K562 (cell line): ENCODE data around the gene OR6K6. TPM values are rescaled to one million over a fixed set of nuclear protein-coding genes. Genes with fewer than 3 reads are reported as not detected.

Experiments
- ATAC-seq: fragments of 200-7000 bp; cut with Tn5 transposase; 3 replicates; pipeline ENCODE4 v1.9.1; 2020; ENCODE audit warnings: moderate library complexity
- BruUV-seq: library from RNA; stranded (reverse); fragments of 400-500 nt; replicated peaks from 2 replicates; lab custom pipeline; 2021; lab: Mats Ljungman, UMichigan
- CTCF ChIA-PET: fragments of 300-600 bp; formaldehyde crosslinking; extraction: SDS; loops from one replicate; lab custom pipeline; 2021; ENCODE audit warnings: low intra/inter-chr PET ratio; lab: Yijun Ruan, JAX
- POLR2A ChIA-PET: fragments of 300-600, 350-650 bp; sonication (Branson Sonifier 250); formaldehyde crosslinking; extraction: SDS; loops from one replicate; lab custom pipeline; 2021; ENCODE audit warnings: antibody characterized with exemption, inconsistent platforms; lab: Yijun Ruan, JAX
- DNase-seq, 4 experiments: peaks; one replicate each; pipeline versions ENCODE4 v3.0.0 to v3.0.0-alpha.2; 2011 to 2018; ENCODE audit warnings: low spot score in 3 of 4, mixed read lengths in 3 of 4; ENCODE audit errors: extremely low read depth in 1 of 4
- FAIRE-seq: peaks from 2 replicates; lab custom pipeline; 2011; peaks lifted over from hg19 to GRCh38; lab: Jason Lieb, UNC
- H2AFZ ChIP-seq: 2 replicates; pipeline ENCODE4 v1.6.0; 2011; ENCODE audit warnings: low read depth, low read length, control low read depth, inconsistent platforms
- H3K27ac ChIP-seq: fragments of 200-600 bp; 3 replicates; pipeline ENCODE4 v1.8.0; 2011; ENCODE audit warnings: low read depth, mild to moderate bottlenecking, control low read depth, inconsistent platforms, low read length, moderate library complexity, mixed read lengths; ENCODE audit errors: extremely low read depth
- H3K27me3 ChIP-seq, 2 experiments: fragments of 300-600 bp in 1 of 2; 2 replicates in 1 of 2; 3 replicates in 1 of 2; pipeline versions ENCODE4 v1.6.0 to v1.8.0; 2011; ENCODE audit warnings: inconsistent platforms in 2 of 2, low read length in 2 of 2, mild to moderate bottlenecking in 1 of 2, mixed read lengths in 1 of 2, moderate library complexity in 1 of 2; ENCODE audit not compliant: control insufficient read depth in 2 of 2, insufficient read depth in 2 of 2
- H3K36me3 ChIP-seq: fragments of 300-600 bp; 3 replicates; pipeline ENCODE4 v1.8.0; 2011; ENCODE audit warnings: mild to moderate bottlenecking, low read length, inconsistent platforms; ENCODE audit not compliant: control insufficient read depth, insufficient read depth
- H3K4me1 ChIP-seq, 2 experiments: fragments of 200-600 bp in 1 of 2; replicated peaks in 1 of 2; 2 replicates in 1 of 2; 3 replicates in 1 of 2; pipeline versions ENCODE4 v1.5.1 to v1.8.0; 2011; ENCODE audit warnings: inconsistent platforms in 2 of 2, low read length in 2 of 2, mild to moderate bottlenecking in 1 of 2, mixed read lengths in 1 of 2, moderate library complexity in 1 of 2; ENCODE audit not compliant: control insufficient read depth in 2 of 2, insufficient read depth in 2 of 2
- H3K4me2 ChIP-seq: 2 replicates; pipeline ENCODE4 v1.6.1; 2011; ENCODE audit warnings: low read length, control low read depth, inconsistent platforms, mixed read lengths; ENCODE audit not compliant: insufficient read depth
- H3K4me3 ChIP-seq: fragments of 200-600 bp; sonication (generic), shearing (Covaris generic); 2 replicates; pipeline ENCODE4 v1.5.1; 2016; ENCODE audit warnings: control low read depth, inconsistent platforms
- H3K79me2 ChIP-seq: fragments of 200-600 bp; 3 replicates; pipeline ENCODE4 v1.8.0; 2011; ENCODE audit warnings: low read length, inconsistent platforms; ENCODE audit not compliant: control insufficient read depth, insufficient read depth
- H3K9ac ChIP-seq, 2 experiments: 2 replicates each; pipeline versions ENCODE4 v1.6.0 to v1.6.1; 2011; ENCODE audit warnings: low read depth in 2 of 2, low read length in 2 of 2, control low read depth in 1 of 2, inconsistent platforms in 1 of 2, mild to moderate bottlenecking in 1 of 2, mixed read lengths in 1 of 2; ENCODE audit not compliant: insufficient read depth in 1 of 2
- H3K9me1 ChIP-seq: one replicate; pipeline ENCODE4 v1.6.0; 2011; ENCODE audit warnings: inconsistent platforms, mild to moderate bottlenecking, low read length, moderate library complexity; ENCODE audit not compliant: control insufficient read depth, insufficient read depth
- H3K9me3 ChIP-seq: replicated peaks from 2 replicates; pipeline ENCODE4 v1.5.1; 2011; ENCODE audit warnings: low read depth, low read length, inconsistent platforms; ENCODE audit not compliant: control insufficient read depth, insufficient read depth
- H4K20me1 ChIP-seq: replicated peaks from 2 replicates; pipeline ENCODE4 v1.6.1; 2011; ENCODE audit warnings: low read length, inconsistent platforms, mixed read lengths; ENCODE audit not compliant: control insufficient read depth, insufficient read depth
- CBFA2T2 ChIP-seq: fragments of 450-650 bp; conservative IDR thresholded peaks from 2 replicates; pipeline ENCODE4 v1.6.1; 2017; ENCODE audit warnings: mild to moderate bottlenecking
- JUN ChIP-seq, 2 experiments: sonication (generic) in 1 of 2; formaldehyde crosslinking in 1 of 2; IDR thresholded peaks; 2 replicates each; pipeline versions ENCODE4 v1.6.1 to v1.8.0; 2012 to 2022; ENCODE audit warnings: borderline replicate concordance in 2 of 2, mild to moderate bottlenecking in 2 of 2, improper control_type of control experiment in 1 of 2, low read depth in 1 of 2, low read length in 1 of 2, missing genetic modification reagents in 1 of 2
- NFIC ChIP-seq: fragments of 450-650 bp; IDR thresholded peaks from 2 replicates; pipeline ENCODE4 v1.6.1; 2017; ENCODE audit warnings: mild to moderate bottlenecking, inconsistent platforms
- OTX1 ChIP-seq: fragments of 450-650 bp; formaldehyde crosslinking; IDR thresholded peaks from 2 replicates; pipeline ENCODE4 v1.4.0; 2022; ENCODE audit warnings: mild to moderate bottlenecking
- ZNF518B ChIP-seq: fragments of 250-450 bp; sonication (Bioruptor Pico); IDR thresholded peaks from 2 replicates; pipeline ENCODE4 v1.5.0; 2021; ENCODE audit warnings: mild to moderate bottlenecking, moderate library complexity
- WGBS: fragments of 100-300 bp; shearing (Covaris generic); methylation state at CpG from one replicate; pipeline ENCODE4 v1.1.6; 2016; ENCODE audit warnings: low coverage, mixed read lengths; ENCODE audit not compliant: insufficient coverage; ENCODE audit errors: missing lambda C conversion rate; 5-methylcytosine and 5-hydroxymethylcytosine counted together
- in situ Hi-C: fragments of 300-500 bp; cut with MboI; formaldehyde crosslinking; loops from 4 replicates; pipeline ENCODE4 v1.15.0; 2018; ENCODE audit warnings: inconsistent platforms, mixed read lengths
- intact Hi-C: fragments of 100-400 bp; cut with micrococcal nuclease; formaldehyde crosslinking; loops from 2 replicates; pipeline ENCODE4 v1.14.2; 2022
- polyA plus RNA-seq, 8 experiments: library from polyadenylated mRNA; depleted of rRNA in 4 of 8; stranded (reverse) in 5 of 8; unstranded in 3 of 8; fragments of >200 nt; fragmentation: Nextera tagmentation in 2 of 8; fragmentation: Illumina TruSeq in 1 of 8; extraction: Ambion mirVana in 2 of 8; extraction: Trizol in 1 of 8; gene quantifications; 2 replicates each; pipeline versions ENCODE4 v1.2.1 to v1.2.3, GENCODE V29; 2011 to 2014; ENCODE audit warnings: inconsistent platforms in 1 of 8, missing spikeins in 1 of 8
- total RNA-seq, 7 experiments: library from RNA; depleted of rRNA in 6 of 7; stranded (reverse); fragments of >200 nt in 6 of 7; fragmentation: Illumina TruSeq in 2 of 7; extraction: Trizol in 2 of 7; gene quantifications; 2 replicates each; pipeline versions ENCODE4 v1.2.1 to v1.2.3, GENCODE V29; 2011 to 2021; ENCODE audit warnings: low replicate concordance in 1 of 7

Gene OR6K6
- total and polyA plus RNA-seq, 9 of the 15 experiments (the other 6 are each of a cell fraction or from before 2014, with no cell fraction given), result not detected

DNA sequence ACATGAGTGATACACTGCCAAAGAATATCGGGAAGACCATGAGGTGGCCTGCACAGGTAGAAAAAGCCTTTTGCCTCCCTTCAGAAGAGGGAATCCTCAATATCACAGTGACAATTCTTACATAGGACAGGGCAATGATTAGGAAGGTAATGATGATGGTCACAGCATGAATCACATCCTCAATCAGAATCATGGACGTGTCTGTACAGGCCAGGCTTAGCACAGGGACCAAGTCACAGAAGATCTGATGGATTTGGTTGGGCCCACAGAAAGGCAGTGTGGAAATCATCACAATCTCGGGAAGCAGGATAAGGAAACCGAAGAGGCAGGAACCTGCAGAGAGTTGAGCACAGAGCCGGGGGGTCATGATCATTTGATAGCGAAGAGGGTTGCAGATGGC lies 37.2 kb upstream of the OR6K6 start (continued):
- no peak for TF ChIP-seq JUN (IDR thresholded peaks at IDR 0.05; ENCODE audit: borderline replicate concordance, low read depth, low read length)
- TF ChIP-seq JUN (CRISPR knock-in tag; IDR thresholded peaks at IDR 0.05; ENCODE audit: borderline replicate concordance), result no peak
- TF ChIP-seq OTX1 (CRISPR knock-in tag), result no peak
- TF ChIP-seq ZNF518B, result no peak
- TF ChIP-seq, all 486 proteins: peak for 0

DNA sequence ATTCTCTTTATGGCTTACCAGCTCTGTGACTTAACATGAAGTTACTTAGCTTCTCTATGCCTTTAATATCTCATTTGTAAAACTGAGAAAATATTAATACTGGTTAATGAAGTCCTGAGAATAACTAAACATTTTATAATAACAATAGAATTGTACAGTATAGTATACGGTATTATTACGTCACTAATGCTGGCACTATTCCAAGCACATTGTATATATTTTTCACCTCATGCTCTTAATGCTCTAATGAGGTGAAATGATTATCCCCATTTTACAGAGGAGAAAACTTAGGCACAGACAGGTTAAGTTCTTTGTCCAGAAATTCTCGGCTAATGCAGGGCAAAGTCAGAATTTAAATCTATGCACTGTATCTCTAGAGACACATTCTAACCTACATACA lies 34.9 kb upstream of the OR6K6 start:
- Histone ChIP-seq H2AFZ (no peak overlapping the region), H3K9me3 (no peaks in the 10 kb centered on the region), H3K4me3 (no peak overlapping the region), H4K20me1 (no peaks in the 10 kb centered on the region), H3K4me1 (no peaks in the 10 kb centered on the region), H3K27me3 (no peaks in the 10 kb centered on the region), H3K9ac (no peak overlapping the region), H3K4me2 (no peak overlapping the region), H3K9me1 (no peaks in the 10 kb centered on the region), H3K79me2 (no peaks in the 10 kb centered on the region), H3K36me3 (no peaks in the 10 kb centered on the region), H3K27ac (no peak overlapping the region)
- BruUV-seq, result no TSS peak
- DNase-seq (no peak), FAIRE-seq (no peak), ATAC-seq (no peak)
- ChIA-PET POLR2A (no interaction called here), CTCF (no interaction called here)
- no peak for TF ChIP-seq CBFA2T2
- peak; percentile 60 for TF ChIP-seq NFIC
- WGBS, result 57% methylated on average over 3 of the region's 3 CpGs
- in situ Hi-C loops (no loop called here), intact Hi-C loops (no loop called here)
